Cardiac septum (tissue), 1 donor: ENCODE data around the gene DPY30. TPM values are rescaled to one million over a fixed set of nuclear protein-coding genes. Genes with fewer than 3 reads are reported as not detected.
"Not testable (repeated sequence)": the region's sequence is repeated elsewhere in the genome, so short reads cannot be mapped to it uniquely, and the experiment has no call there.

ENCODE experiments used
- DNase-seq: peaks from one replicate; pipeline ENCODE4 v3.0.0-alpha.2; 2020; ENCODE audit warnings: low spot score
- intact Hi-C: fragments of 100-400 bp; cut with DNase I; formaldehyde crosslinking; loops from one replicate; pipeline ENCODE4 v1.14.0; 2022
- long read RNA-seq: library from polyadenylated mRNA; unstranded; transcript quantifications from one replicate; pipeline ENCODE4 v2.0.0, GENCODE V29; 2021
- total RNA-seq: library from RNA; stranded (reverse); fragmentation: NEBNext Ultra II Directional; extraction: Animal tissue kit (Norgen Biotek cat#: 25700); gene quantifications from one replicate; pipeline ENCODE4 v1.2.1, GENCODE V29; 2021
- donor health status: DM: no; HTN: no; CAD: no.

Gene DPY30
- 37.2 TPM for total RNA-seq
- long read RNA-seq, transcript DPY30-202 (5 exons, 708 nt): major isoform, 12 of 22 reads
- long read RNA-seq, partial matches to known transcripts: 5 of 22 reads
- long read RNA-seq, other reads (novel, unspliced or antisense): 3 of 22 reads

DNA sequence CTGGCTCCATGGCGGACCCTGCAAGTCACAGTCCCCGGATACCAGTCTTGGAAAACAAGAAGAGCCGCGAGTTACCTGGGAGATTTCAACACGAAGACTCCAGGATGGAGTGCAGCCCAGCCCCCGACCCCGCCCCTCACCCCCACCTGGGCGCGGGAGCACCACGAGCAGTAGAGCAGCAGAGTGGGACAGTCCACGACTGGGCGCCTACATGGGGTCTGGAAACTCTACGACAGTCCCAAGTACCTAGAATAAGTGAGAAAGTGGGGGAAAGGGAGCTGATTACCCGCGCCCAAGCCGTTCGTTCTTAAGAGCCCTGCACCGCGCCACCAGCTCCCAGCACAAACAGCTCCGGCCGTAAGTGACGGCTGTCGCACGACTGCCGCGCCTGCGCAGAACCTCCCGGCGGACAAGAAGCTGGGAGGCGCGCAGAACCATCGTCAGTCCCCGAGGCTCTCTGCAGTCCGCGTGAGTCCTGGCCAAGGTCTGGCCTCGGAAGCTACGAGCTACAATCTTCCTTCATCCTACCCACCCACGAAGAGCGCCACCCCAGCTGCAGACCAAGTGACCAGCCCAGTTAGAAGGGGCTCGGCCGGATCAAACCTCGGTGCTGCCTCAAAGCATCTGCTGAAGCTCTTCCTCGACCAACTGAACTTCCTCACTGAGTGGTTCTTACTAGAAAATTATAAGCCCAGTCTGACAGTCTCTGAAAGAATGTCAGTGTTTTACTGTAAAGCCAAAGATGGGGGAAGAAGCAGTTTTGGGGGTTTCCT, at the start of gene DPY30:
TSS of gene DPY30 (minus strand) at position 359 of the 773 bp plus-strand sequence. CDS start at position 10, 349 bp downstream.
- intact Hi-C loops: loop anchor here (2.0 kb wide), 1 partner anchor 23 kb away; the partner anchor contains the start of gene SPAST
- peak; percentile 97 for DNase-seq

DNA sequence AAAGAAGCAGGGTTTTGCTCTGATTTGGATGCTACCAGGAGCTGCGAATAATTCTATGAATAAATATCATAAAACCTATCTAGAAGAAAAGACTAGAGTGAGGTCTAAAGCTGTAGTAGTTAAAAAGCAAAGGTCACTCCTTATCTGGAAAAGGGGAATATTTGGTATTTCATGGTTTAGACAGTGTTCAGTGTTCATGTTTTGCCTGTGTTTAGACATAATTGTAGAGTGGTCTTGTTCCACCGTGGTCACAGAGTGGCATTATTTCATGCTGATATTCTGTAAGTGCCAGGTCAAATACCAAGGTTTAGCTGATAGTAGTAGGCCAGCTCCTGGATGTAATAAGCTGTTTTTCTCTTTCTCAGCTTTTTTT, 34.5 kb upstream of the DPY30 start:
- intact Hi-C loops: no loop called here
- DNase-seq: no peak

DNA sequence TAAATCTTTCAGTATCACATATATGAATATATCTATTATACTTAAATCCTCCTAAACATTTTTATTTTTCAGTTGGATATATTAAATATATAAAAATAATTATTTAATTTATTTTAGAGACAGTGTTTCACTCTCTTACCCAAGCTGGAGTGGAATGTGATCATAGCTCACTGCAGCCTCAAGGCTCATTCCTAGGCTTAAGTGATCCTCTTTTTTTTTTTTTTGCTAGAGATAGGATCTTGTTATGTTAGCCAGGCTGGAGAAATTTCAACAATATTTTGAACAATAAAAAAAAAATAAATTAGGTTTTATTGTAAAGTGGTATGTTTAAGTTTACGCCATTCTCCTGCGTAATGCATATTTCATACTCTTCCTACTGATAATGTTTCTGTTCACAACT, 27.9 kb upstream of the DPY30 start:
- intact Hi-C loops: no loop called here
- no peak for DNase-seq

DNA sequence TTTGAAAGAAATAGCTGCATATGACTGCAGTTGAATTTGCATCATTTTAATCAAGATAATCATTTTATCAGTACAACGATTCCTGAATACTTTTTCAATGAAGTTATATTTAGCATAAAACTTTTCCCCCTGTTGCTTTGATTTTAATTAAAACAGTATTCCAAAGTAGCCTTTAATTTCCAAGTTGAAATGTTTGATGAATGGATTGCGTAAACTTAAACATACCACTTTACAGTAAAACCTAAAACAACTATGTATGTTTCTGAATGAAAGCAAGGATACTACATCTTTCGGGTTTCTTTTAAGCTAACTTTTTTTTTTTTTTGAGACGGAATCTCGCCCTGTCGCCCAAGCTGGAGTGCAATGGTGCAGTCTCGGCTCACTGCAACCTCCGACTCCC, 25.1 kb upstream of the DPY30 start:
- intact Hi-C loops: no loop called here
- no peak for DNase-seq

DNA sequence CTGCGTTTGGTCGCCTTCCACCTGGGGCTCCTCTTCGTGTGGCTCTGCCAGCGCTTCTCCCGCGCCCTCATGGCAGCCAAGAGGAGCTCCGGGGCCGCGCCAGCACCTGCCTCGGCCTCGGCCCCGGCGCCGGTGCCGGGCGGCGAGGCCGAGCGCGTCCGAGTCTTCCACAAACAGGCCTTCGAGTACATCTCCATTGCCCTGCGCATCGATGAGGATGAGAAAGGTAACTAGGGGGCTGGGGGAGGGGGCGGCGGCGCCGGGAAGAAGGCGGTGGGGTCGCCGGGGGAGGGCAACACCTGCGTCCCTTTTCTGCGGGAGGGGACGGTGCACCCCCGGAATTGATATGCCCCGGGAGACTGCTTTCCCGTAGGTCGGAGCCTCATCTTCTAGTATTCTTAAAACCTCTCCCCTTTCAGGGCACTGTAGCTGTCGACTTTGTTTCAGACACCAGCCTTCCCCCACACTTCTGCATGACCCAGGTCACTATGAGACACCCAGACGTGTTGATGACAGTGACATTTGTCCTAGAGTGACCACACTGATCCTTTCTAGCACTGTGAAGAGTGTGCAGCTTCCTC, 24.5 kb upstream of the DPY30 start:
- intact Hi-C loops: no loop called here

DNA sequence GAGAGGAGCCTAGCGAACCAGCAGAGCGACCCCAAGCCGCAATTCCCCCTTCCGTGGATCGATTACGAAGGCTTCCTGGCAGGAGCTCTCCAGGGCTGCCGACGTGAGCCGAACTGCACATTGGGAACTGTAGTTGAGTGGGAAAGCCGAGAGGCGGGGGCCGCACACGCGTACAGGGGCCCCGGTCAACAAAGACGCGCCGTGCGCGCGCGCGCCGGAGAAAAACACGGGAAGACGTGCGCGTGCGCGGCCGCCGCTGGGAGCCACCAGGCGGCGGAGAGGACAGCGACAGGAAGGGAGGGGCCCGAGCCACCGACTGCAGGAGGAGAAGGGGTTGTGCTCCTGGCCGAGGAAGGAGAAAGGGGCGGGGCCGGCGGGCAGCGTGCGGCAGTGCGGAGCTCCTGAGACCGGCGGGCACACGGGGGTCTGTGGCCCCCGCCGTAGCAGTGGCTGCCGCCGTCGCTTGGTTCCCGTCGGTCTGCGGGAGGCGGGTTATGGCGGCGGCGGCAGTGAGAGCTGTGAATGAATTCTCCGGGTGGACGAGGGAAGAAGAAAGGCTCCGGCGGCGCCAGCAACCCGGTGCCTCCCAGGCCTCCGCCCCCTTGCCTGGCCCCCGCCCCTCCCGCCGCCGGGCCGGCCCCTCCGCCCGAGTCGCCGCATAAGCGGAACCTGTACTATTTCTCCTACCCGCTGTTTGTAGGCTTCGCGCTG, 23.9 kb upstream of the DPY30 start, which contains the start of gene SPAST:
TSS of gene SPAST (plus strand) at position 247 of the 711 bp plus-strand sequence. CDS start at position 523, 276 bp downstream.
- peak; percentile 98 for DNase-seq
- intact Hi-C loops: loop anchor here (1.0 to 2.0 kb wide), 3 partner anchors 25 to 102 kb away; partner anchors contain the start of genes DPY30 and SLC30A6

More for the DNA sequence above, 24.5 kb upstream of the DPY30 start:
- DNase-seq: no peak

DNA sequence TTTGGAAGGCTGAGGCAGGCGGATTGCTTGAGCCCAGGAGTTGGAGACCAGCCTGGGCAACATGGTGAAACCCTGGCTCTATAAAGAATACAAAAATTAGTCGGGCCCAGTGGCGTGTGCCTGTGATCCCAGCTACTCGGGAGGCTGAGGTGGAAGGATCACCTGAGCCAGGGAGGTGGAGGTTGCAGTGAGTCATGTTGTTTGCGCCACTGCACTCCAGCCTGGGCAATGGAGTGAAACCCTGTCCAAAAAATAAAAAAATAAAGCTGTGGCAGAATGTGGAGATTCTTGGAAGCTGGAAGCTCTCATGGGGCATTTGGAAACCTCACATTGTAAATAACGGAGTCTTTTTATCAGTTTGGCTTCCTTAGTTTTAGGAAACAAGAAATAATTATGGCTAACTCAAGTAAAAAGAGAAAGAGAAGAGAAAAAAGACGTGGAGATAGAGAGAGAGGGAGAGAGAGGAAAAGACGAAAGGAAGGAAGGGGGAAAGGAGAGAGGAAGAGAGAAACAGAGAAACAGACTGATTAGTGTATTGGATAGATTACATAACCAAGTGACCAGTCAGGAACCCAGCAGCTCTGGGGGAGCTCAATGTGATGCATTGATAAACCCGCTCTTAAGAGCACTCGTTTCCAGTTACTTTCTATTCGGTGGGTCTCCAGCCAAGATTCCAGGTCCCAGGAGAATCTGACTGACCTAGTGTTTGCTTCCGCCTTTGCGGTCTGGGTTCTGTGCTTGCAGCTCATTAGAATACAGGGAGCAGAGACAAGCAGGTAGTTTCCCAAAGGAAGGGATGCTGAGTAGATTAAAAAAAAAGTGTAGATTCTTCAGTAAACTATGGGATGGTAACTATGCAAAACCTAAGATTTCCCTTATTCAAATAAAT, 22.6 kb upstream of the DPY30 start:
- intact Hi-C loops: loop anchor here (2.0 kb wide), 1 partner anchor 23 kb away; the partner anchor contains the start of gene DPY30

DNA sequence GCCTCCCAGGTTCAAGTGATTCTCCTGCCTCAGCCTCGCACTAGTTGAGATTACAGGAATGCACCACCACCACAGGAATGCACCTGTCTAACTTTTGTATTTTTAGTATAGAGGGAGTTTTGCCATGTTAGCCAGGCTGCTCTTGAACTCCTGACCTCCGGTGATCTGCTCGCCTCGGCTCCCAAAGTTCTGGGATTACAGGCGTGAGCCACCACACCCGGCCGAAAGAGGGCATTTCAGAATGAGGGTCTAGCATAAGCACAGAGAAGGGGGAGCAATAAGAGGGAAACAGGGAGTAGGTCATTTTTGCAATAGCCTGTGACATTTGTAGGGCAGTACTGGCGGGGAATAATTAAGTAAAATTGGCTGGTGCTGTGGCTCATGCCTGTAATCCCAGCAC, 21.8 kb upstream of the DPY30 start:
- intact Hi-C loops: no loop called here
- DNase-seq: no peak

More for the DNA sequence above, 22.6 kb upstream of the DPY30 start:
- no peak for DNase-seq

DNA sequence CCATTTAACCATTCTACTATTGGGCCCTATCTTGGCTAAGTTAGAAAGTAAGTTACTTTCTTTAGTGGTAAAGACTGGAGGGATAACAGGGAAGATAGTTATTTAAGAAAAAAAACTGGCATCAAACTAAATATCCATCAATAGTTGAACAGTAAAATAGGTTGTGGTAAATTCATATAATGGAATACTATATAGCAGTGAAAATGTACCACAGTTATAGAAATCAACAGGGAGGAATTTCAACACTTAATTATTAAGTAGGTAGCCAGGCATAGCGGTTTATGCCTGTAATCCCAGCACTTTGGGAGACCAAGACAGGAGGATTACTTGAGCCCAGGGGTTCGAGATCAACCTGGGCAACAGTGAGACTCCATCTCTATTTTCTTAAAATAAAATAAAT, 20.7 kb upstream of the DPY30 start:
- no peak for DNase-seq
- intact Hi-C loops: no loop called here

DNA sequence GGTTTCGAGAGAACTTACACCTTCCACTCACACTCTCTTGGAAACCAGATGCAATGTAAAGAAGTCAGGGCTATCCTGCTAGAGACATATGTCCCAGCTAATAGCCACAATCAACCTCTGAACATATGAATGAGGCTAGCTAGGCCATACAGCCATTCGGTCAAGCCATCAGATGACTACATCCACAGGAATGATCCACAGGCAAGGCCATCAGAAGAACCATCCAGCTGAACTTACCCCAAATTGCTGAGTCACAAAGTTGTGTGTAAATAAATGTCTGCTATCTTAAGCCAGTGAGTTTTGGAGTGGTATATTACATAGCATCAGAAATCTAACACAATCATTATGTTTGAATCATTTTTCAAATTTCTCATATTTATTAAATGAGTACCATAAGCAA, 18.5 kb upstream of the DPY30 start:
- no peak for DNase-seq
- intact Hi-C loops: no loop called here

DNA sequence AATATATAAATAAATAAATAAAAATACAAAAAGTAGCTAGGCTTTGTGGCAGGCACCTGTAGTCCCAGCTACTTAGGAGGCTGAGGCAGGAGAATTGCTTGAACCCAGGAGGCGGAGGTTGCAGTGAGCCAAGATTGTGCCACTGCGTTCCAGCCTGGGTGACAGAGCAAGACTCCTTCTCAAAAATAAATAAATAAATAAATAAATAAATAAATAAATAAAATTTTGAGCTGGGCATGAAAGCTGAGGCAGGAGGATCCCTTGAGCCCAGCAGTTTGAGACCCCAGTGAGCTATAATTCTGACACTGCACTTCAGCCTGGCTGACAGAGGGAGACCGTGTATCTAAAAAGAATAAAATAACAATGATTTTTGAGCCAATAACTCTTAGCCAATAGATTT, 15.0 kb upstream of the DPY30 start:
- DNase-seq, intact Hi-C loops: not testable (repeated sequence)

DNA sequence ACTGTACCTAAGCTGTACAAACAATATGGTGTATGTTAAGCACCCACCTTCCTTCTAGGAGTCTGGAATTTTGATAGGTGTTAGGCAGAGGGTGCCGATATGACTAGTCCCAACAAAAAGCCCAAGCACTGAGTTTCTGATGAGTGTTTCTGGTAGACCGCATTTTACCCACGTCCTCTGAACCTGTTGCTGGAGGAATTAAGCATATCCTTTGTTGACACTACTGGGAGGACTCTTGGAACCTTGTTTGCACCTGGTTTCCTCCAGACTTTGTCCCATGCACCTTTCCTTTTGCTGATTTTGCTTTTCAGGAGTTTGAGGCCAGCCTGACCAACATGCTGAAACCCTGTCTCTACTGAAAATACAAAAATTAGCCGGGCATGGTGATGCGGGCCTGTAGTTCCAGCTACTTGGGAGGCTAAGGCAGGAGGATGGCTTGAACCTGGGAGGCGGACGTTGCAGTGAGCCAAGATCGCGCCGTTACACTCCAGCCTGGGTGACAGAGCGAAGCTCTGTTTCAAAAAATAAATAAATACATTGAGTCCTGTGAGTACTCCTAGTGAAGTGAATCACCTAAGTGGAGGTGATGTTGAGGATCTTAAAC, 12.3 kb upstream of the DPY30 start:
- no peak for DNase-seq
- intact Hi-C loops: no loop called here

DNA sequence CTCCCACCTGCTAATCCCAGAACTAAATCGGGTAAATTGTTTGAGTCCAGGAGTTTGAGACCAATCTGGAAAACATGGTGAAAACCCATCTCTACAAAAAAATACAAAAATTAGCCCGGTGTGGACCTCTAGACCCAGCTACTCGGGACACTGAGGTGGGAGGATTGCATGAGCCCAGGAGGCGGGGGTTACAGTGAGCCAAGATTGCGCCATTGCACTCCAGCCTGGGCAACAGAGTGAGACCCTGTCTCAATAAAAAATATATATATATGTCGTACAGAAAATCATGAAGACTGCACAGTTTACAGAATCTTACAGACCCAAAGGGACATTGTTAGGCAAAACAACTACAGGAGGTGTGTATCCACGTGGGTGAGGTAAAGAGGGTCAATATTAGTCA, 4.0 kb upstream of the DPY30 start:
- no peak for DNase-seq
- intact Hi-C loops: no loop called here

DNA sequence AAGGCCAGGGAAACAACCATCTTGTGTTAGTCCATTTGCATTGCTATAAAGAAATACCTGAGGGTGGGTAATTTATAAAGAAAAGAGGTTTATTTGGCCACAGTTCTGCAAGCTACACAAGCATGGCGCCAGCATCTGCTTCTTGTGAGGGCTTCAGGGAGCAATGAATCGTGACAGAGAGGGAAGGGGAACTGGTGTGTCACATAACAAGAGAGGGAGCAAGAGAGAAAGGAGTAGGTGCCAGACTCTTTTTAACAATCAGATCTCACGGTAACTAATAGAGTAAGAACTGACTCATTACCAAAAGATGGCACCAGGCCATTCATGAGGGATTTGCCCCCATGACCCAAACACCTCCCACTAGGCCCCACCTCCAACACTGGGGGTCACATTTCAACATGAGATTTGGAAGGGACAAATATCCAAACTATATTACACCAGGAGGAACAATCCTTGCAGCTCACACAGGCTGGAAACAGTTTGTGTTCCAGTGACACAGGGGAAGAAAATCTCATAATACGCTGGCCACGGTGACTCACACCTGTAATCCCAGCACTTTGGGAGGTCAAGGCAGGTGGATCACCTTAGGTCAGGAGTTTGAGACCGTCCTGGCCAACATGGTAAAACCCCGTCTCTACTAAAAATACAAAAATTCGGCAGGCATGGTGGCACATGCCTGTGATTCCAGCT, 5.3 kb downstream of the DPY30 start:
- DNase-seq, intact Hi-C loops: not testable (repeated sequence)

DNA sequence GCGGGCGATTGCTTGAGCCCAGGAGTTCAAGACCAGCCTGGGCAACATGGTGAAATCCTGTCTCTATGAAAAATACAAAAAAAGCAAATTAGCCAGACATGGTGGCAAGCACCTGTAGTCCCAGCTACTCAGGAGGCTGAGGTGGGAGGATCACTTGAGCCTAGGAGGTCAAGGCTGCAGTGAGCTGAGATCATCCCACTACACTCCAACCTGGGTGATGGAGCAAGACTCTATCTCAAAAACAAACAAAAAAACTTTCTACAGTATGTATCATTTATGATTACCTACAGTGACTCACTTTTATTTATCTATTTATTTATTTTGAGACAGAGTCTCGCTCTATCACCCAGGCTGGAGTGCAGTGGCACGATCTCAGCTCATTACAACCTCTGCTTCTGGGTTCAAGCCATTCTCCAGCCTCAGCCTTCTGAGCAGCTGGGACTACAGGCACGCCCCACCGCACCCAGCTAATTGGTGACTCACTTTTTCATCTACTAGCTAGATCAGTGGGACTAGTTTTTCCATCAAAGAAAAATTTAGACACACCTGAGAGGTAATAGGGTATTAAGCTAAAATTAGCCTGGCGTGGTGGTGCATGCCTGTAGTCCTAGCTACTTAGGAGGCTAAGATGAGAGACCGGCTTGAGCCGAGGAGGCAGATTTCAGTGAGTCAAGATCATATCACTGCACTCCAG, 20.7 kb downstream of the DPY30 start:
- DNase-seq, intact Hi-C loops: not testable (repeated sequence)

DNA sequence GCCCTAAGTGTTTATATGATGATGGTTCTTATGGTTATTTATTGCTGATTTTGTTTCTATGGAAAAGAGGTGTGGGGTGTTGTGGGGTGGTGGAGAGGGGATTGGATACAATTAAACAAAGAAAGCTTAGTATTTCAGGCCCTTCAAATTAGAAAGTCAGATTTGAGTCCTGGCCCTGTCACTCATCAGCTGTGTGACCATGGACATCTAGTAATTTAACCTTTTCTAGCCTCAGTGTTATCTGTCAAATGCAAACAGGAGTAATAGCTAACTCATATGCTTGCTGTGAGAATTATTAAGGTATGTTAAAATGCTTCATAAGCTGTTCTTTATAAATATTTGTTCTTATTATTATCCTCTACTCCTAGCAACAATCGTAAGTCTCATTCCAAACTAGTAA, 26.7 kb downstream of the DPY30 start:
- no peak for DNase-seq
- intact Hi-C loops: no loop called here

DNA sequence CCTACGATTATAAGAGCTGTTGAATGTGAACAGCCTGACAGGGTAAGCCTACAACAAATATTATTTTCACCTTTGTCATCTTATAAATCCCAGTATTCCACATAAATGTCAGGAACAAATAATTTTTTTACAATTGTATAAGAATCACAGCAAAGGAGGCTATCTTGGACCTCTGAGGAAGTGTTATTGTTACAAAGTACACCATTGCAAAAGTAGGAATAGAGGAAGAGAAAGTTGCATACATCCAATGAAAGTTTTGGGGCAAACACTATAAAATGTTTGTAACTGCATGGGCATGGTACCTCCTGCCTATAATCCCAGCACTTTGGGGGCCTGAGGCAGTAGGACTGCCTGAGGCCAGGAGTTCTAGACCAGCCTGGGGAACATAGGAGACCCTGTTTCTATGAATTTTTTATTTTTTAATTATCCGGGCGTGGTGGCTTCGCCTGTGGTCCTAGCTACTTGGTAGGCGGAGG, 28.1 kb downstream of the DPY30 start:
- intact Hi-C loops: no loop called here

More for the DNA sequence above, 28.1 kb downstream of the DPY30 start:
- DNase-seq: no peak
